Right renal pelvis (tissue), 4 donors: ENCODE data around the gene FOS. TPM values are rescaled to one million over a fixed set of nuclear protein-coding genes. Genes with fewer than 3 reads are reported as not detected.
"Not testable (repeated sequence)": the region's sequence is repeated elsewhere in the genome, so short reads cannot be mapped to it uniquely, and the experiment has no call there.

Experiments
- DNase-seq, 4 donors: peaks; one replicate each; pipeline ENCODE4 v3.0.0-alpha.2; 2013; ENCODE audit warnings: low read depth in 4 of 4, low spot score in 3 of 4, missing footprints in 1 of 4
- polyA plus RNA-seq, 4 donors: library from polyadenylated mRNA; unstranded; fragments of 120-200 nt; gene quantifications; one replicate each; pipeline ENCODE4 v1.2.1, GENCODE V29; 2013; ENCODE audit not compliant: insufficient read length in 4 of 4

The FOS gene
- 100 to 1,000 TPM in 3 of 4 donors, 10 to 100 TPM in 1; 37.3 to 832 (median 397) TPM for polyA plus RNA-seq

DNA sequence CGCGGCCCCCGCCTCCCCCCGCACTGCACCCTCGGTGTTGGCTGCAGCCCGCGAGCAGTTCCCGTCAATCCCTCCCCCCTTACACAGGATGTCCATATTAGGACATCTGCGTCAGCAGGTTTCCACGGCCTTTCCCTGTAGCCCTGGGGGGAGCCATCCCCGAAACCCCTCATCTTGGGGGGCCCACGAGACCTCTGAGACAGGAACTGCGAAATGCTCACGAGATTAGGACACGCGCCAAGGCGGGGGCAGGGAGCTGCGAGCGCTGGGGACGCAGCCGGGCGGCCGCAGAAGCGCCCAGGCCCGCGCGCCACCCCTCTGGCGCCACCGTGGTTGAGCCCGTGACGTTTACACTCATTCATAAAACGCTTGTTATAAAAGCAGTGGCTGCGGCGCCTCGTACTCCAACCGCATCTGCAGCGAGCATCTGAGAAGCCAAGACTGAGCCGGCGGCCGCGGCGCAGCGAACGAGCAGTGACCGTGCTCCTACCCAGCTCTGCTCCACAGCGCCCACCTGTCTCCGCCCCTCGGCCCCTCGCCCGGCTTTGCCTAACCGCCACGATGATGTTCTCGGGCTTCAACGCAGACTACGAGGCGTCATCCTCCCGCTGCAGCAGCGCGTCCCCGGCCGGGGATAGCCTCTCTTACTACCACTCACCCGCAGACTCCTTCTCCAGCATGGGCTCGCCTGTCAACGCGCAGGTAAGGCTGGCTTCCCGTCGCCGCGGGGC lies at the start of gene FOS:
Gene FOS (plus strand): TSS at position 407 of the 731 bp plus-strand sequence. CDS start 155 bp downstream, at position 562.
- peak in 3 of 4 donors; percentile 88 to 93 (median 91) for DNase-seq

DNA sequence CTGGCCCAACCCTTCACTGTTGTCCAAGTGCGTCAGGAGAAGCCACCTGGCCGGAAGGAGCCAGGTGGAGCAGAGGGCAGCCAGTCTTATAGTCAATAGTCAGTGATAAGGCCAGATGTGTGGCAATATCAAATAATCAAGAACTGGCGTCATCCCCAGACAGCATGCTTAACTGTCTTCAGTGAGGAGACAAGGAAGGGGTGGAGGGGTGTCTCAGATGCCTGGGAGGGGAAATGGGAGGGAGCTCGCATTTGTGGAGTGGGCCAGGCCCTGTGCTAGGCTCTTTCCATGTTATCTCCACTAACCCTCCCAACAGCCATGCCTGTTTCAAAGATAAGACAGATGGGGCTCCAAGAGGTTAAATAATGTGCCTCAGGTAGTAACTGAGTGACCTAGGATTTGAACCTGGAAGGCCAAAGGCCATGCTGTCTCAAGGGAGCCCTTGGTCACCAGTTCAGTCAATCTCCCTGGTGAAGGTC lies 48.9 kb upstream of the FOS start:
- DNase-seq: no peak

DNA sequence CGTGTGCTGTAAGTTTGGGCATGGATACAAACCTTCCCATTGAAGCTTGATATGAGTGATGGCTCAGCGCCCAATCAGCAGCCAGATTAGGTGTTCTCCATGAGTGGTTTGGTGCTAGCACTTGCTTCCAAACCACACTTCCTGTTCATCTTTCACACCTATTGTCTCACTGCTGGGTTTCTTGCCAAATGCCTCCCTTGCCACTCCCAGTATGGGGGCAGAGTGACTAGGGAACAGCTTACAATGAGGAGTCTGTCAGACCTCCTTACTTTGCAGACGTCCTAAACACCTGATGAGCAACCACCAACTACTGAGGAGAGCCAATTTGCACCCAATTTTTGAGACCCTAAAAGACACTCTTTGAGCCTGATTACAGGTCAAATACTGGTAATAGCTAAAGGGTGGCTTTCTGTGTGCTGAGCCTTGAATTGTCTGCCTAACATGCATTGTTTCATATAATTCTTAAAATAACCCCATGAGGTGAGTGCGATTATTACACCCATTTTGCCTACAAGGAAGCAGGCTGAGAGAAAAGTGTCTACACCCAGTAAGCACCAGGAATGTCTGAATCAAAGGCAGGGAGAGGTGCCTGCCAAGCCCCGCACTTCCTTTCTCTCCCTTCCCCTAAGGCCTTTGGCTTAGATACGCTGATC lies 48.4 kb upstream of the FOS start:
- no peak for DNase-seq

DNA sequence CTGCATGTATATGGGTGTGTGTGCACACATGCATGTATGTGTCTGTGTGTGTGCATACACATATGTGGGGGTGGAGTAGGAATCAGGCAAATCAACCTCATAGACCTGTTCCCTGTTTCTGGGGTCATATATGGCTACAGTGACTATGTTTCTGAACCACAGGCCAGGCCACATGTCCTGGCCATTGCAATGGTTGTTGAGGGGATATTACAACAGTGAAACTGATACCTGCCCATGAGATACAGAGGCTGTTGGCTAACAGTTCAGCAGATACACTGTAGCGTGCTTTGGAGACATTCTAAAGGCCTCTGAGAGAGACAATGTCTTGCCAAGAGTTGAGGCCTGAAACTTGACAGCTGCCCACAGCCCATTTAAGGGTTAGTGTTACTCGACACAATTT lies 47.3 kb upstream of the FOS start:
- DNase-seq: no peak

DNA sequence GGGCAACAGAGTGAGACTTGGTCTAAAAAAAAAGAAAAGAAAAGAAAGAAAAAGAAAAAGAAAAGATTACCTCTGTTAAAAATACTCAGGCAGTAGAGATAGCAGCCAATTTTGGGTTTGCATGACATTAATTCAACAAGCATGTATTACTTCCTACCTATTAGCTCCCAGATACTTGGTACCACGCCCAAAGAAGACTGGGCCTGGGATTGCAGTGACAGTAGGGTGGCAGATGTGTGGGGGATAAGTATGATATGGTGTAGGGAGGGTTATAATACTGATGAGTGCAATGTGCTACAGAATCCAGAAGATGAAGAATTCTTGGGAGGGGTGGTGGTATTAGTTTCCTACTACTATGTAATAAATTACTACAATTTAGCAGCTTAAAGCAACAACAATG lies 46.4 kb upstream of the FOS start:
- no peak for DNase-seq

DNA sequence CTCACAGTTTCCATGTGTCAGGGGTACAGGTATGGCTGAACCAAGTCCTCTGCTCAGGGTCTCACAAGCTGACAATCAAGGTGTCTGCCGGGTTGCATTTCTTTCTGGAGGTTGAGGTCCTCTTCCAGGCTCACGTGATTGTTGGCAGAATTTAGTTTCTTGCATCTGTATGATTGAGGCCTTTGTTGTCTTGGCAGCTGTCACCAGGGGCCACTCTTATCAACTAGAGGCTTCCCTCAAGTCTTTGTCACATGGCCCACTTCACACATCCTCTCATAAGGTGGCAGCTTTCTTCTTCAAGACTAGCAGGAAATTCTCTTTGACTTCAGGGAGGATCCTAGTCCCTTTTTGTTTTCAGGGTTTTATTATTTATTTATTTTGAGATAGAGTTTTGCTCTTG lies 46.0 kb upstream of the FOS start:
- no peak for DNase-seq

DNA sequence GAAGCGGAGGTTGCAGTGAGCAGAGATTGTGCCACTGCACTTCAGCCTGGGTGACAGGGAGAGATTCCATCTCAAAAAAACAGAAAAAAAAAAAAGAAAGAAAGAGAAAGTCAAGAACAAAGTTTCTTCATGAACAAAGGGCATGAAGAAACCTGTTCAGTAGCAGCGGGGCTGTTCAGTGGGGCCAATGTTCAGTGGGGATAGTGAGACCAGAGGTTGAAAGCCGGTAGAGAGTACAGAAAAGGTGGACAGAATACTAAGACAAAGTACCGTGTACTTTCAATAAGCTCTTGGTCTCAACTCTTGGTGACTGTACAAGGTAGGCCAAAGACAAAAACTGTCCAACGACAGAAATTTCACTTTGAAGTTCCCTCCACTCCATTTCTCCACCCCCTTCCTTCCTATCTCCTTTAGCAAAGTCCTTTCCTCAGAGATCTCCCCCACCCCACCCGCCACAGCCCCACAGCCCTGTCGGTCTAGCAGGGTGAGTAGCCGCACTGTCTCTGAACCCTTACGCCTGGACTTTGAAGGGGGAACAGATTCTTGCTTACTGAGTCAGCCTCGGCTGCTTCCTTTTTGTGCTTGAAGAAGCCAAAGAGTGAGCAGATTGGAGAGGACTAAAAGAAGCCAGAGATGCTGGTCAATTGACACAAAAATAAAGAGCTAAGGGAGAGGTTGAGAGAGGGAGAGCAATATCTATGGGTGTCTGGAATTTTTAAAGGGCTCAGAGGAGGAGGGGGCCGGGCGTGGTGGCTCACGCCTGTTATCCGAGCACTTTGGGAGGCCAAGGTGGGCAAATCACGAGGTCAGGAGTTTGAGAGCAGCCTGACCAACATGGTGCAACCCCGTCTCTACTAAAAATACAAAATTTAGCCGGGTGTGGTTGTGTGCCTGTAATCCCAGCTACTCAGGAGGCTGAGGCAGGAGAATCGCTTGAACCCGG lies 44.2 kb upstream of the FOS start:
- no peak for DNase-seq

DNA sequence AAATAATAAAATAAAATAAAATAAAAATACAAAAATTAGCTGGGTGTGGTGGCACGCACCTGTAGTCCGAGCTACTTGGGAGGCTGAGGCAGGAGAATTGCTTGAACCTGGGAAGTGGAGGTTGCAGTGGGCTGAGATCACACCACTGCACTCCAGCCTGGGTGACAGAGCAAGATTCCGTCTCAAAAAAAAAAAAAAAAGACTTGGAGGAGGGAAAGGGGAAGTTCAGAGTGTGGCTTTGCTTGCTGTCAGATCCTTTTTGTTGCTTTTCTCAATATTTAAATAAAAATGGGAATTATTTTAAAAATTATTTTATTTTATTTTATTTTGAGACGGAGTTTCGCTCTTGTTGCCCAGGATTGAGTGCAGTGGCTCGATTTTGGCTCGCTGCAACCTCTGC lies 43.4 kb upstream of the FOS start:
- not testable (repeated sequence) for DNase-seq

DNA sequence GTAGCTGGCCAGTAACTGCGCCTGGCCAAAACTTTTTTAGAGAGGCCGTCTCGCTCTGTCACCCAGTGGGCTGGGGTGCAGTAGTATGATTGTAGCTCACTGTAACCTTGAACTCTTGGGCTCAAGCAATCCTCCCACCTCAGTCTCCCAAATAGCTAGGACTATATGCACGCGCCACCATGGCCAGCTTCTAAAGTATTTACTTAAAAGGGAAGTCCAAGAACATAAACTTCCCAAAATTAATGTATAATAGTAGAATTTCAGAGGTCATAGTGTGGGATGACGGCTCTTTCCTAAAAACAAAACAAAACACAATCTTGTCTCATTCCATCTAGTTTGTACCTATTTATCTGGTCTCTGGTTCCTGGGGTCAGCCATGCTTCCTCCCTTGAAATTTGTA lies 42.2 kb upstream of the FOS start:
- no peak for DNase-seq

DNA sequence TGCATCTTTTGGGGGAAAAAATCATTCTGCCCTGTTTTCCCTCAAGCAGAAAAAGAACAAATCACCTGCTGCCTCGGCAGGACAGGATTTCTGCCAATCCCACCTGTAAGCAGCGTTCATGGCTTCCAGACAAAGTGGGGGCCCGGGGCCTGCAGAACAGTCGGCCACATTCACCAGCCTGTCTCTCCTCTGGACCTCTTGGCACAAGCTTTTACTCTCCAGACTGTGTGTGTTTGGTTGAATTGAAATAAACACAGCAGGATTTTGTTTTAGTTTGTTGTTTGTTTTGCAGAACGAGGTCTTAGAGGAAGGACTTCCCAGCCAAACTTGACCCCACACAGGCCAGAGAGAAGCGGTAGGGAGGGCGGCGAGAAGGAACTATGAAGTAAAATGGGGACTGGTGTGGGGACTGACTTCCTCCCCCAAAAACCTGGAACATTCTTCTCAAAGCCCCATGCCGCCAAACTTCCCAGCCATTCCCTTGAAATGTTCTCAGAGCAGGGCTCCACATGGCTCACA lies 41.7 kb upstream of the FOS start:
- no peak for DNase-seq

DNA sequence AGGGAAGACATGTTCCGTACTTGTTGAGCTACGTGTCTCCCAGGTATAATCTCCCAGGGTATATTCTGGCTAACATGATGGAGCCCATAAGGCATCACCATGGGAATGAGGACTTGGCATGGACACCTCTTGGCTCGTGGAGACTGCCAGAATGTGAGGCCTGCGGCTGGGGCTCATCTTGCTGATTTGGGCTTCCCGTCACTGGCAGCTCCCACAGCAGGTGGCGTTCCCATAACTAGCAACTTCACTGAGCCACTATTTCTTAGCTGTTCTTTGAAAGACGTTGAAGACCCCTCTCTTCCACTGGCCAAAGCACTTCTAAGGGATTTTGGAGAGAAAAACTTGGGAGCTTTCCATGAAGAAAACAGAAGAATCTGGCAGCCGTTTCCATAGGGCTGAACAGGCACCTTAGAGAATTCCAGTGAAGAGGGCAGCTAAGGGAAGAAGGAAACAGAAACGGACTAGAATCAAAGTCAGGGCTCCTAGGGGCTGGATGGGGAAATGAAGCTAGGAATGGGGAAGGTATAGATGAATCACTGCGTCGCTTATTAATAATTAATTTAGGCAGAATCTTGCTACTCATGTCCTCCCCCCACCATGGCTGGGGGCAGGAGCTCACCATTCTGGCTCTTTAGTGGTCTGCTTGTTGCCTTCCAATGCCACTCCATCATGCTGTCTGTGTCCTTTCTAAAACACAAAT lies 39.7 kb upstream of the FOS start:
- DNase-seq: no peak

DNA sequence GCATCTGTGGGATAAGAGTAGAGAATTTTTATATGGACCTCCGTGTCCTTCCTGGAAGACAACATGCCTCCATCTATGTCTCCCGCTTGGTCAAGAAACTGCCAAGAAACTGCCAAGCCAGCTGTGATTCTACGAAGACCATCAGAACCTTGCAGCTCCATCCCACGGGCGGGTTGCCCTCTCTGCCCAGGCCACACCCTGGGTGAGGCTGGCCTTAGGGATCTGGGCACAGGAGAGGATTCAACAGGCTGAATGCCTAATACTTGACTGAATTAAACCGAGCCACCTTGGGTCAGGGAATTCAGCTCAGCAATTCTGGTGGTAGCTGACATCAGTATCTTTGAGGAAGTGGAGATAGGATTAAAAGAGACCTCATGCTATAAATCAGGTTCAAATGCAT lies 37.8 kb upstream of the FOS start:
- DNase-seq: no peak

DNA sequence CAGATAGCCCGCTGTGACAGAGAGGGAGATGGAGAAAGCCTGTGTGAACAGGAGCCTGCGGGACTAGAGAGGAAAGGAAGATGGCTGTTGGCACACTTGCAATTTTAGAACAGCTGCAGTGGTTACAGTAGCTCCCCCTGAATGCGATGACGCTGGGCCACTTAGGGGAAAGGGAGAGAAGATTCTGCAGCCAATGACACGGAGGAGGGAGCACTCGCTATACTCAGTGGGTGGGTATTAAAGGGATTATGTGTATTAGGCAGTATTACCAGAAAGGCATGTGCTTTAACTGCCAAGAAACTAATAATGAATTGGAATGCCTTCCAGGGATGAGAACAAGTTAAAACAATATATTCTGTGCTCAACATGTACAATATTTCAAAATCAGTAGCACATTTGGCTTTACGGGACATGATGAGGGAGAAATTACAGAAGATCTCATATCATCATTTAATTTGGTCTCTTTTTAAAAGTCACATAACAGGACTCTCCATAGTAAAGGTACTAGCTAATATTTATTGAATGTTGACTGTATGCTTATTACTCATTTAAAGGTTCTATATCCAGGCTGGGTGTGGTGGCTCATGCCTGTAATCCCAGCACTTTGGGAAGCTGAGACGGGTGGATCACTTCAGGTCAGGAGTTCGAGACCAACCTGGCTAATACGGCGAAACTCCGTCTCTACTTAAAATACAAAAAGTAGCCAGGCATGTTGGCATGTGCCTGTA lies 35.9 kb upstream of the FOS start:
- DNase-seq: peak in 1 of 4 donors; percentile 43

DNA sequence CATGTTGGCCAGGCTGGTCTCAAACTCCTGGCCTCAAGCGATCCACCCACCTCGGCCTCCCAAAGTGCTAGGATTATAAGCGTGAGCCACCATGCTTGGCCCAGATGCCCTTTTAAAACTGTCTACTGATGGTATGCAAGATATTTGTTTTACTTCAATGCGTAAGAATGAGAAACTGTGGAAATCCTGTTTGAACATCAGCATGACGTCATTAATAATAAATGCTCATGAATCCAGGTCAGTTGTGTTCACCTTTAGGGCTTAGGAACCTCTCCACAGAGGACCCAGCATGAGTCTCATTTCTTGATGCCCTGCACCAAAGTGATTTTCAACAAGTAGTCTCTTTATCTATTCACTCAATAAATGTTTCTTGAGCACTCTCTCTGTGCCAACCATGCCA lies 34.5 kb upstream of the FOS start:
- no peak for DNase-seq

DNA sequence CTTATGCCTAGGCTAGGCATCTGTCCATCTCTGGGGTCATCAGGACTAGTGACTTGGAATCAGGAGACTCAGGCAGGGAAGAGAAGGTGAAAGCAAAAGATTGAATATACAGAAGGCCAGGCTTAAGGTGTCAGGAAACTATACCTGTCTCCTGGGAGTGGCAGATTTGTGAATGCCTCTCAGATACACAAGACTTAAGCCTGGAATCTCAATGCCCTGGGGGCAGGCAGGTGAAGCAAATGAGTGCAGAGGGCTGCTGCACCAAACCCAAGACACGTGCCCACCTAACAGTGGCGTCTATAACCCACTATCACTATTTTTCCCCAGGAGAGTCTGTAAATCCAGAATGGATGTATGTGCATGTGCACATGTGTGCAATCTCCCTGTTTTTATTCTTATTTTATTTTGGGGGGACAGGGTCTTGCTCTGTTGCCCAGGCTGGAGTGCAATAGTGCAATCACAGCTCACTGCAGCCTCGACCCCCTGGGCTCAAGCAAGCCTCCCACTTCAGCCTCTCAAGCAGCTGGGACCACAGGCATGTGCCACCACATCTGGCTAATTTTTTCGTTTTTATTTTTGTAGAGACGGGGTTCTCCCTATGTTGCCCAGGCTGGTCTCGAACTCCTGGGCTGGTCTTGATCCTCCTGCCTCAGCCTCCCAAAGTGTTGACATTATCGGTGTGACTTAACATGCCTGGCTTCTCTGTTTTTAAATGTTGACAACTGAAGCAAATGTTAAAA lies 31.9 kb upstream of the FOS start:
- no peak for DNase-seq

DNA sequence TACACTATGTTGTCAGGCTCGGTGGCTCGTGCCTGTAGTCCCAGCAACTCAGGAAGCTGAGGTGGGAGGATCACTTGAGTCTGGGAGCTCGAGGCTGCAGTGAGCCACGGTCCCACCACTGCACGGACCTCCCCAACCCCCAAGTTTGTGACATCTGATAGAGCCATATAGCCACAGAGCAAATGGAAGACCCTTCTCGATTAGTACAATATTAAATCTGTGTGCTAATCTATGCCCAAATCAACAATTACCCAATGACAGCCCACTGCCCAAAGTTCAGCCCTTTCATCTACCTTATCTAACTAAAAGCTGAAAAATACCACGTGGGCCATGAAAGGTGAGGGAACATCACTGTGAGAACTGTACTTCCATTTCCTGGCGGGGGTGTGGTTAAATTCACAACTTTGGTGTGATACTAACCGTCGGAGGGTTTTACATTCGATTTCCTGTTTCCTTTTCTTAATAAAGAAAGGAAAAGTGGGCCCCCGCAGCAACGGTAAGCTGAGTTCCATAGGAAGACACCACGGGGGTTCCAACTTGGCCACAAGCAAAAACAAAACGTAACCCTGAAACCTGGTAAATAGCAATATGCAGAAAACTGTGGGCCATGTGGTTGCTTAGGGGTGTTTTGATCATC lies 31.2 kb upstream of the FOS start:
- no peak for DNase-seq

DNA sequence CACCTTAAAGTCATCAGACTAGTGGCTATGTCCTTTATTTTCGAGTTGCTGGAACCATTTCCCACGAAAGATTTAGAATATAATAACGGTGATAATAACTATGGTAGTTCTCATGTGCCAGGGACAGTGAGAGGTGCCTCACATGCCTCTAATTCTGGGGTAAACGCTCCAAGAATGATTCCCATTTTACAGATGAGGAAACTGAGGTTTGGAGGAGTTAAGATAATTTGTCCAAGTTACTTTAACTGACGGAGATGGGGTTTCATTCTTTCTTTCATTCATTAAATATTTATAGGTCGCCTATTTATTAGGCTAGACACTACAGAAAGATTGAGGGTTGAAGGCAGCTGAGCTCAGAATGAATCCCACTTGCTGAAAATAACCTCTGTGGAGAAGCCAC lies 30.7 kb upstream of the FOS start:
- no peak for DNase-seq

DNA sequence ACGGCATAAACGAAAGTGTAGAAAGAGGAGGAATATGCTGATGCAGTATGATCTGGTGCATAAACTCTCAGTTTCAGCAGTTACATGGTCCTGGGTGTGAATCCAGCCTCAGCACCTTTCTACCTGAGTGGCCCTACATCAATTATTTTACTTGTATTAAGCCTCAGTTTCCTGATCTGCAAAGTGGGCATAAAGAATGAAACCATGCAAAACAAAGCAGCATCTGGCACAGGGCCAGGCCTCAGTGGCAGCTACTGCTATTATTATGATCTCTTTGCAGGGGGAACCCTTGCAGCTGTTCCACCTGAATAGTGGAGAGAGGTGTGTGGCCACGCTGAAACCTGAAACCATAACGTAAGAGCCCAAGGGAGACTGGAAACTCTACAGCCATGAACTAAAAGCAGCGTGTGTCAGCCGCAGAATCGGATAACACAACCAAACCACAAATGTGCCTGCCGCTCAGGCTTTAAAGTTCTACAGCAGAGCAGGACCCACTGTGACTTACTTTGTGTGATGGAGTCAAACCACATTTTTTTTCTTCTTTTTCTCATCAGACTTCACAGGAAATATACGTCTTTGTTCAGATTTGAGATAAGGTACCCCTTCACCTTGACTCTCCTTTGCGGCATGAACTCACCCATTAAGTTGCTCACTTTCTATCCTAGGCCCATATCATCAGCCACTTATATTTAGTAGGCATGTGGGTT lies 29.2 kb upstream of the FOS start:
- DNase-seq: no peak
